Measurements from ENCODE around the gene ZNF106.

ZNF106 gene

DNA sequence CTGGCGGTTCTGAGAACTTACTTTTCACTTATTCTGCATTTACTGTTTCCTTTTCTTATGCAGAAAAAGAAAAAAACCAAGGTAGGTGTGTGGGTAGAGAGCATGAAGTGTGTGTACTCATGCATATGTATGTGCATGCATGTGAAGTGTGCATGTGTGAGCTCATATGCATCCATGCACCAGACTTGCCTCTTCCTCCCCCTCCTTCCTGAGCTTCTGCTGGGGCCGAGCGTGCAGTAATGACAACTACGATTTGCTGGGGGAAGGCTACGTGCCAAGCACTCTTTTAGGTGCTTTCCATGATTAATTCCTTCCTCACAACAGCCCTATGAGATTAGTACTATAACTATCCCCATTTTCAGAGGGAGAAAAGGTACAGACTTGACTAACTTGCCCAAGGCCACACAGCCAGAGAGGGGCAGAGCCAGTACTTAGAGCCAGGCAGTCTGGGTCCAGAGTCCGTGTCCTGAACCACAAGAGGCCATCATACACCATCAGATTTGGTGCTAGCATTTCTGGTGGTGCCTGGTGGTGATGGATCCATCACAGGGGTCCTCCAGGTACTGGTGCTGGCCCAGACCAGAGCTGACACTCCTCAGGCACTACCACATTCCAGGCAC is 85.0 kb downstream of the ZNF106 start:
- DNase-seq (ENCODE audit: low spot score) = no peak

DNA sequence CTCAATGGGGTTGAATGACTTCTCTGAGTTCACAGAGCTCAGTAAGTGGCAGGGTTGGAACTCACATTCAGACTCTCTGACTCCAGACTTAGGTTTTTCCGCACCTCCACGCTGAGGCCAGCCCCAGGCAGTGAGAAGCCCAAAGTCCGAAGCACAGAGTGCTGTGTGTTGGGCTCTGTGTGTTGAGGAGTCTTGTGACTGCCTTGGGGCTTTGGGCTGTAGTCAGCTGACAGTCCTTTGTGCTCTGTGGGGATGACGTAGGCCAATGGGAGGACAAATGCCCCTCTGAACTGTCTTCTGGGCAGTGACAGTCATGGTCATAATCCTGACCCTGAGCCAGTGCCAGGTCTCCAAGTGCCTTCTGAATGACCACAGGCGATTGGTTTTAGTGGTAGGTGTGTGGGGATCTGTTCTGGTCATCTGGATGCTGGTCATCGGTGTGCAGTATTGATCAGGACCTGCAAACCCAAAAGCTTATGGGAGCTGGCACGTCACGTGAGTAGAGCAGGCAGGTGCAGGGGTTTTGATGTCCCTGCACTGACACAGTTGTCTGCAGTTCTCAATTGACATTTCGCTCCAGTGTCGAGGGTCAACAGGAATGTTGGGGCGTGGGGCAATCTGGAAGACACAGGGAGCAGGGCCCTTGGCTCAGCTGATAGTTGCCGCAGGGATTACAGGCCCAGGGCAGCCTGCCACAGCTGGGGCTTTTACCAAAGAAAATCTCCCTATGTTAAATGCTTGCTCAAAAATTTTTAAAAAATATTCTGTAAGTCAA is 86.3 kb downstream of the ZNF106 start:
- DNase-seq (ENCODE audit: low spot score) = no peak

DNA sequence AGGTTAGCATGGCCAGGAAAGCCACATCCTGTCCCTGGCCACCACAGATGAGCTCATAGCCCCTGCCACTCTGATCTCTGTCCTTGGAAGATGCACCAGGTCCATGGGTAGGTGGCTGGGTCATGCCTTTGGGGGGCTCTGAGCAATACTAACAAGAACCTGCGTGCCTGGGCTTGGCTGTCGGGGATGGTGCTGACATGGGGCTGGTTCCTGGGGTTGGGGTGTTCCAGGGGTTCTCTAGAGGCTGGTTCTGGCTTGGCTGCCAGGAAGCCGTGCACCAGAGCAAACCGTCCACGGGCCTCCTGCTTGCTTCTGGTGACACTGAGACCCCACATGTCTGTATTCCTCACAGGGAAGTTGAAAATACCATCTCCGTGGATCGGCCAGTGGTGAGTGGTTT is 87.6 kb downstream of the ZNF106 start:
- DNase-seq (ENCODE audit: low spot score) = no peak

DNA sequence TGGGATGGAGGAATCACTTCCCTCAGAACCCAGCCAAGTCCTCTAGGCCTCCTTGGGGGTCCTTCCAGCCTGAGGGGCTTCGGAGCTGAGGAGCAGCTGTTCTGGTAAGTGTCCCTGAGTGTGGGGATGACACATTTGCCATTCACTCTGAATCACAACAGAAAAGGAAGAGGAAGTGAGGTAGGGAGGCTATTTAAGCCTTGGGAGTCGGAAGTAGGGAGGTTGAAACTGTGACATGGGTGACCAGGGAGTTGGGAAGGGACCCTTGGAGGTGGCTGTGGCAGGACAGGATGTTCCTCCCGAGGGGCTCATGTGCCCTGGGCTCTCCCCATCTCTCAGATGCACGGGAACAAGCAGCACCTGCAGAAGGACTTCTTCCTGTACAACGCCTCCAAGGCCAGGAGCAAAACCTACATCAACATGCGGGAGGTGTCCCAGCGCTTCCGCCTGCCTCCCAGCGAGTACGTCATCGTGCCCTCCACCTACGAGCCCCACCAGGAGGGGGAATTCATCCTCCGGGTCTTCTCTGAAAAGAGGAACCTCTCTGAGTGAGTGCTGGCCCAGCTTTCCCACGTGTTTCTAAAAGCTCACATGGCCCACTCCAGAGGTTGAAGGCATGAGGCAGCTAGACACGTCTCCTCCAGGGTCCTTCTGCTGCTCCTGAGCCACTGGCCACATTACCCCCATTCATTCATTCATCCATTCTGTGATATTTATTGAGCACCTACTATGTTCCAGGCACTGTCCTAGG is 88.3 kb downstream of the ZNF106 start:
- no peak for DNase-seq (ENCODE audit: low spot score)

DNA sequence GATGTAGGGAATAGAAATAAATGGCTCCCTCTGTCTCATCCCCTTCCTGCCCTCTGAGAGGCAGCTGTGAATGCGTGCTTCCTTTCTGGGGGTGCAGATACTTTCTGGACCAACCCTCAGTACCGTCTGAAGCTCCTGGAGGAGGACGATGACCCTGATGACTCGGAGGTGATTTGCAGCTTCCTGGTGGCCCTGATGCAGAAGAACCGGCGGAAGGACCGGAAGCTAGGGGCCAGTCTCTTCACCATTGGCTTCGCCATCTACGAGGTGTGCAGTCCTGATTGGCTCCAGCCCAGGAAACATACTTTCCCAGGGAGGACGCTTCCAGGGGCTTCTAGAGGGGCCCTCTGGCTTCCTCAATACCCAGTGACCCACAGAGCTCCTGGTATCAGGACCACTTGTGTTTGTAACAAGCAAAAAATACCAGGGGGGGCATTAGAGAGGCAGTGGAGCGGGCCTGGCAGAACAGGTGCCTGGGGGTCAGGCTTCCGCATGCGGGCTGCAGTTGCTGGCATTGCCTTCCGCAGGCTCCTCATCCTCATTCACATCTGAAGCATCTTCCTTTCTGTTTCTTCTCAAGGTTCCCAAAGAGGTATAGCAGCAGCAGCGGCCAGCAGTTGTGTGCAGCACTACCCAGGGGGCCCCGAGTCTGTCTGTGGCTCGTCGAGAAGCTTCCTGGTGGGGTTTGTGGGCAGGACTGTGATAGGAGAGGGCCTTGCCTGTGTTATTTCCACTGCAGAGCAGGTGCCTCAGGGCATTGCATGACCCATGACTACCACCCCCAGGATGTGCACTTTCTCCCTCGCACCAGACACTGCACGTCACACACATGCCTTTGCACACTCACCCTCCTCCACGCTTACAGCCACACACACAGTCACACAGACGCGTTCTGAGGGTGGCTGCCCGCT is 89.1 kb downstream of the ZNF106 start:
- DNase-seq (ENCODE audit: low spot score) = no peak

DNA sequence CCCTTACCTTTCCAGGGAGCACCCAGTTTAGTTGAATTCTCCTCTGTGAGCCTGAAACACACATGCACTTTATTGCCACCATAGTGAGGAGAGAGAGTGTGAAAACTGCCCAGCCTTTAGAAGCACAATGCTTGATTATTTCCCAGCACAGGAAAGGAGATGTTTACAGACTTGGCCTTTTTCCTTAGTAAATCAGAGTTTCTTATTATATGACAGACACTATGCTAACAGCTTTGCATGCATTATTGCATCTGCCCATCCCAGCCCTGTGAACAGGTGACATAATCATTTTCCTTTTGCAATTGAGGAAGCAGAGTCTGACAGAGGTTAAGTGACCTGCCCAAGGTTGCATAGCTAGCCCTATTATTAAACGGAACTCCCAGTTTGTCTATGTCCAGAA is 95.1 kb downstream of the ZNF106 start:
- no peak for DNase-seq (ENCODE audit: low spot score)

DNA sequence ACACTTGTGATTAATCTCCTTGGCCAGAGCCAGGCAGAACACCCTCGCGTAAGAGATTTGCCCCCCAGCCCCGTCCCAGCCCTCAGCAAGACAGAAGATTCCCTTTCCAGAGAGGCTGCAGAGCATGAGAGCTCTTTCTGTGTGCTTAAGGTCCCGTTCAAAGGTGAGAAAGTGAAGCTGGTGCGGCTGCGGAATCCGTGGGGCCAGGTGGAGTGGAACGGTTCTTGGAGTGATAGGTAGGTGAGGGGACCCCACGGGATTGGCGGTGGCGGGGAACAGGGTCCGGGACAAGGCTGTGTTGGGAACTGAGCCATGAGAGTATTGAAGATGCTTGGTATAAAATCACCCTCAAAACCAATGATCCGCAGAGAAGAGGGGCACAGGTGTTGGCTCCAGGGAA is 96.8 kb downstream of the ZNF106 start:
- DNase-seq (ENCODE audit: low spot score) = no peak

DNA sequence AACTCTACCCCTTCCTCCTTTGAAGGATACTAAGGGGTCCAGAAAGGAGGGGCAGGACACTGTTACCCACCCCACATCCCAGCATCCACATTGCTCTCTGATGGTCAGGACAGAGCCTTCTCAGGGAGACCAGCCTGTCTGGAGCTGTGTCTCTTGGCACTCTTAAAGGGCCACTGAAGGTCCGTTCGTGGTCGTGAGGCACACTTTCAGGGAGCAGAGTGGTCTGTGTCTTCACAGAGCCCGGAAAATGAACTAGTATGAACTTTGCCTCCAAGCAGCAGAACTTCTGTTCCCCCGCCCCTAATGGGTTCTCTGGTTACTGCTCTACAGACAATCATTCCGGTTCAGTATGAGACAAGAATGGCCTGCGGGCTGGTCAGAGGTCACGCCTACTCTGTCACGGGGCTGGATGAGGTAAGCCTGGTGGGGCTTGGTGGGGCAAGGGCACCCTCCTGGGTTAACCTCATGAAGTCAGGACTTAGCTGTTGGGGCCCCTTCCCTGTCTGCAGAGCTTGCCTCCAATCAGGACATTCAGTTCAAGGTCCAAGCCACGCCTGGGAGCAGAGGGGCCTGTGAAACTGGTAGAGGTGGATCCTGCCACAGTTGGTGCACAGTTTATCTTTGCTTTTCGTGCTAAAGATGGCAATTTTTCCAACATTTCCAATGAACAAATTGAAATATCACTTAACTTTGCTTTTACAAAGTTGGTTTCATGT is 98.5 kb downstream of the ZNF106 start:
- no peak for DNase-seq (ENCODE audit: low spot score)

DNA sequence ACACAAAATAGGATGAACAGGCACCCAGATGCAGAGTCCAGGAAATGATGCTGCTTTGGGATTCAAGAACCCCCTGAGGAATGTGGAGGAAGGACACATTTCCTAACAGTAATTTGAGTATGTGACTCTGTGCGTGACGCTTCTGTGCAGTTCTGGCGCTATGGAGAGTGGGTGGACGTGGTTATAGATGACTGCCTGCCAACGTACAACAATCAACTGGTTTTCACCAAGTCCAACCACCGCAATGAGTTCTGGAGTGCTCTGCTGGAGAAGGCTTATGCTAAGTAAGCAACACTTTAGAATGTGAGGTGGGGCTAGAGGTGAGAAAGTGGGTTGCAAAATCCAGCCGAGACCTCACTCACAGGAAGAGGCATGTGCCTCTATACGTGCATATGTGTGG is 103.3 kb downstream of the ZNF106 start:
- DNase-seq (ENCODE audit: low spot score) = no peak

DNA sequence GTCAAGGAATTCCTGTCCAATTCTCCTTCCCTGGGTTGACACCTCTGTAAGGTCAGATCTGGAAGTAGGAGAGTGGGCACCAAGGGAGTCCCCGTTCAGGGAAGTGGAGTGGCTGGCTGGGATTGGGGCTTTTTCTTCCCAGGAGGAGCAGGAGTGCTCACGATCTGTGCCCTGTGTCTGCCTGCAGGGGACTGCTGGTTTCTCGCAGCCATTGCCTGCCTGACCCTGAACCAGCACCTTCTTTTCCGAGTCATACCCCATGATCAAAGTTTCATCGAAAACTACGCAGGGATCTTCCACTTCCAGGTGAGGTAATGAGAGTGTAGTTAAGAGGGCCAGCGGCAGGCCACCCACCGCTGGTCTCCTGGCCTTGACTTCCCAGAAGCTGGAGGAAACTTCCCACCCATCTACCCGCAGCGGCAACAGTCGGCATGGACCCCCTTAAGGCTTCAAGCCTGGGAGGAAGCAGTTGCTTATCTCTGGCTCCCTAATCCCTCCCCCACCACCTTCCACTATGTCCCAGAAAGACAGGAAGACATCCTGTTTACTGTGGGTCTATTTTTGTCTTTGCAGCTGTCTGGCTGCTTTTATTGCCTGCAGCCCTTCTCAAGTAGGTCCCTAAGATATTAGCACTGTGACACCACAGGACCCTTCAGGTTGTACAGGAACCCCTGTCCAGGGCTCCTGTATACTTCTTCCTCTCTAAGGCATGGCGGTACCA is 104.8 kb downstream of the ZNF106 start:
- DNase-seq (ENCODE audit: low spot score) = no peak

DNA sequence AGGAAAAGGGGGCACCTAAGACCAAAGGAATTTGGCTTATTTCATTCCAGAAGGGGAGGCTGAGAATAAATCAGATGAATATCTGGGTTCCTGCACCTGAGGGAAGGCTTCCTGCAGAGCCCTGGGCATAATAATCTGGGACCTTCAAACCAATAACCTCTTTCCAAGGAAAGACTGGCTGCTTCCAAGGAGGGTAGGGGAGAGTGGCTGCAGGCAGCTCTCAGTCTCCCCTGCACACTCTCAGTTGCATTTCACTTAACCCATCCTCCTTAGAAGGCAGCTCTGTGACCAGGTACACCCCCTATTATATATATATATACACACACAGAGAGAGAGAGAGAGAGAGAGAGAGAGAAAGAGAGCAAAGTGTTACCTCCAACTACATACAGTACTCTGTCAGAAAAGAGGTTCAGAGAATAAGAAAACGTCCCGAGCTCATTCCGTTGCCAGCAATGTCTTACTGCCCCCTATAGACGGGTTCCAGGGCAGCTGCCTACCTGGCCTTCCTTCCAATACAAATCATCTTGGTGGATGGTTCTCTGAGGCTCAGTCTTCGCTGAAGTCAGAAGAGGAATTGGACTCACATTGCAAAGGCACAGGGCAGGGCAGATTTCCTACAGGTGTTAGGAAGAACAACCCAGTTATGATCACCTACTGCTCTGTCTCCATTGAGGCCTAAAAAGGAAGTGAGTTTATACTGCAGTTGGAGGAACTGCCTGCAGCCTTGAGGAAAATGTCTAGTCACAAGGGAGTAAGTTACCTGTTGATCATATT is 105.5 kb downstream of the ZNF106 start:
- no peak for DNase-seq (ENCODE audit: low spot score)

DNA sequence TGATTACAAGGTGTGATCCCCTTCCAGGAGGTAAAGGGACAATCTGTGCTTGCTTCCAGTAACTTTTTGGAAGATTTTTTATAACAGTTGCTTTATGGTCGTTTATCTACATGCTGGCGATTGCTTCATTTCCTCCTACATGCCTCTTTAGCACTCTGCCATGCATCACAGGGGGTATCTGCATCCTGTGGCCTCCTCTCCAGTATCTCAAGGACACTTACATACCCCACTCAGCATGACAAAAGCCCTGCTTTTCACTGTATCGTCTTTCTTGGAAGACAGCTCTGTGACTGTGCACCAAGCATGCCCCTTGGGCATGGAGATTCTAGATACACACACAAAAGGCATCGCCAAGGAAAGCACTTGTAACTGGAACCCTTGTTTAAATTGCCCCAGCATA is 106.3 kb downstream of the ZNF106 start:
- no peak for DNase-seq (ENCODE audit: low spot score)

DNA sequence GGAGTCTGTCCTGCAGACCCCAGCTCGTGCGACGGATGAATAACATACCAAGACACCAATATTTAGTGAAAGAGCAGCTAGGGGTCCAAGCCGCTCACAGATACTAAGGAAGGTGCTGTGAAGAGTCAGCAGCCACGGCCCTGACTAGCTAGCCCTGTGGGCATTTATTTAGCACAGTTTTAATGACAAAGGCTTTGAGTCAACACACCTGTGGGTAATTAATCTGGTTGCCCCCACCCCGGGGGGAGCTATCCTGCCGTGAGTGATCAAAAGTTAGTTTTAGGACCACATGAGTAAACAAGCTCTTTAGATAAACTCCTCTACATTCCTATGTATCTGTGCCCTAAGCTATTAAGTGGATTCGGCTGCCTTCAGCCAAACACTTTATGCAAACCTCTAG is 112.9 kb downstream of the ZNF106 start:
- DNase-seq (ENCODE audit: low spot score) = no peak

DNA sequence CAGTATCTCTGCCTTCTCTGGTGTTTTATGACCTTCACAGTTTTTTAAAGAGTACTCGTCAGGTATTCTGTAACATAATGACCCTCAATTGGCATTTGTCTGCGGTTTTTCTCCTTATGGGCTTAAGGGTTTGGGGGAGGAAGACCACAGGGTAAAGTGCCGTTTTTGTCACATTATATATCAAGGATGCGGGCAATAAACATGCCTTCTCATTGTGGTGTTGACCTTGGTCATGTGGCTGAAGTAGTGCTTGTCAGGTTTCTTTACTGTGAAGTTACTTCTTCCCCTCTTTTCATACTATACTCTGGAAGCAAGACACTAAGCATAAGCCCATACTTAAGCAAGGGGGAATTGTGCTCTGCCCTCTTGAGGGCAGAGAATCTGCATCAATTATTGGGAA is 115.0 kb downstream of the ZNF106 start:
- DNase-seq (ENCODE audit: low spot score) = no peak

DNA sequence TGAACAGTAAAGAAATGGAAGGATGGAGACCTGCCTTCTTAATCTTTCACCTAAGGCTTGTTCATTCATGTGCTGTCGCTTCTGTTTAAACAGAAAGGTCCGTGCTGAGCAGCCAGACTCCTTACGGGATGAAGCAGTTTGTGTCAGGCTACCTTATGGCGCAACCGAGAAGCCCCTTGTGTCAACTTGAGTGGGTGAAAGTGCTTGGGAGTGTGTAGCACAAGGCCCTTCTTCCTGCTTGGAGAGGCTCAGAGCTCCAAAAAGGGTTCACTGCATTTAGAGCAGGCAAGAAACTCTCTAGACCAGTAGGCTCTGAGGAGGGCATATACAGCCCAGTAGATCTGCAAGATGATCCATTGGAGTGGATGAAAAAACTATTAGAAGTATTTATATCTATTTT is 115.7 kb downstream of the ZNF106 start:
- DNase-seq (ENCODE audit: low spot score) = no peak

DNA sequence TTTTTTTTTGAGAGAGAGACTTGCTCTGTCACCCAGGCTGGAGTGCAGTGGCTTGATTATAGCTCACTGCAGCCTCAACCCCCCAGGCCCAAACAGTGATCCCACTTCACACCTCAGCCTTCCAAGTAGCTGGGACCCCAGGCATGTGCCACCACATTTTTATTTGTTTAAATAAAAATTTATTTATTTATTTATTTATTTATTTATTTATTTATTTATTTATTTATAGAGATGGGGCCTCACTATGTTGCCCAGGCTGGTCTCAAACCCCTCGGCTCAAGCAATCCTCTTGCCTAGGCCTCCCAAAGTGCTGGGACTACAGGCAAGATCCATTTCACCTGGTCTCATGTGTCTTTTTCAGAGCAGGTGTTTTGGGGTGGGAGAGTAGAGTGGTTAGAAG is 116.1 kb downstream of the ZNF106 start:
- no peak for DNase-seq (ENCODE audit: low spot score)

DNA sequence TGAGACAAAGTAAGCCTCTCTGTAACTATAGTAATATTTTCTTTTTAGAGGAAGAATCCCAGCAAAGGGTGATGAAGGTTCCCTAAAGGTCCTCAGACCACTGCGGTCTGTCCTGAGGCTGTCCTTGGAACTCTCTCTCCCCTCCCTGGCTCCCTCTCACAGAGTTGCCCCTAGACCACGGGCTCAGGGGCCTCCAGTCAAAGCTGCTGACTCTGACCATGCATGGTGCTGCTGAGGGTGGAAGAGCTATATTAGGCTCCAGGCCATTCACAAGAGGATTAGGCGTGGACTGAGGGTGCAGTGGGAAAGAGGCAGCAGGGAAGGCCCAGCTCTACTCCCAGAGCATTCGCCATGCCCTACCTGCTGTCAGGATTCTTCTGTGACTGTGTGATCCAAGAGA is 117.0 kb downstream of the ZNF106 start:
- DNase-seq (ENCODE audit: low spot score) = no peak

DNA sequence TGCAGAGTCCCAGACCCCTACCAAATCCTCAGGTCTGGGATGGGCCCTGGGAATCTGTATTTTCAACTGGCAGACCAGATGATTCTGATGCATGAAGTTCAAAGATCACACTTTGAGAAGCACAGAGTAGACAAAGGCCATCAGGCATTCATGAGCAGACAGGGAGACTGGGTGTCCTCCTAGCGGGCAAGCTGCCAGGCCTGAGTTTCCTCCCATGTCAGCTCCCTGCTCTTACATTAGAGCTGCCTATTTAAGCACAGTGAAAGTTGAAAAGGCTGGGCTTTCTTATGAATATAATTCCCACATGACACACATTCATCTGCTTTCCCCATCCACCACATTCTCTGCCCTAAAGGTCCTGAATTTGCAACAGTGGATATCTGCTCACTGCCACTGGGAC is 117.7 kb downstream of the ZNF106 start:
- no peak for DNase-seq (ENCODE audit: low spot score)

DNA sequence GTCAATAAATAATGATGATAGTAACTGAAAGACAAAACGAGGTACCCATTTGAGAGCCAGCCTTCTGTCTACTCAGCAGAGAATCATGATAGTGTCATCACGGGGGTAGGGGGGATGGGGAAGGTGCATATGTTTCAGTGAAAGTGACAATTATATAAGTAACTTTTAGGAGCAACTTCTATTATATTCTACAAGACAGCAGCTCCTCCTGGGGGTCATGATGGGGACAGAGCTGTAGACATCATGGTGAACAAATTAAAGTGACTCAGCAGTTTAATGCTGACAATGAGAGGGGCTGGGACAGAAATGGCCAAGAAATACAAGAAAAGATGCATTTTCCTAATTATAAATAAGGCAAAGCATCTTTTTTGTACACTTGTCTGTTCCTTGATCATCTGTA is 119.8 kb downstream of the ZNF106 start:
- DNase-seq (ENCODE audit: low spot score) = no peak

DNA sequence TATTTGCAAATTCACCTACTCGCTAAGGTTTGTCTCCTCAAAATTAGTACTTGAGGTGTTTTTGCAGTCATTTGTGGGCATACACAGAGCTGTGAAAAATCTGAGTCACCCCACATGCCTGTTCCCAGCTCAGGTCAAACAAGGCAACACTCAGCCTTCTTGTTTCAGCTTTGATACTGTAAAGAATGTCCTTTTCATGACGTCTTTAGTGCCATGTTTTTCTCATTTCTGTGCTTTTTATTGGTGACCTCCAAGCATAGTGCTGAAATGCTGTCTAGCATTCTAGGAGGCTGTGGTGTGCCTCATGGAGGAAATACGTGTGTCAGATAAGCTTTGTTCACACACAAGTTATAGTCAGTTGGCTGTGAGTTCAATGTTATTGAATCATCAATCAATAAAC is 122.8 kb downstream of the ZNF106 start:
- no peak for DNase-seq (ENCODE audit: low spot score)
